AG04449 (cell line): Measurements from ENCODE around the gene CAMTA1.
A peak's percentile ranks its signal among the peaks of the same experiment; 100 is the strongest.

ENCODE experiments used
- CTCF ChIA-PET: fragments of 350-600 bp; formaldehyde crosslinking; extraction: SDS; loops from one replicate; lab custom pipeline; 2021; ENCODE audit warnings: antibody characterized with exemption; lab: Yijun Ruan, JAX
- POLR2A ChIA-PET: fragments of 400-600, 350-600 bp; formaldehyde crosslinking; extraction: SDS; loops from one replicate; lab custom pipeline; 2020; ENCODE audit warnings: antibody characterized with exemption, inconsistent platforms; lab: Yijun Ruan, JAX
- DNase-seq: peaks from one replicate; pipeline ENCODE4 v3.0.0-alpha.2; 2010; ENCODE audit warnings: low read depth, low spot score
- H3K4me3 ChIP-seq: 2 replicates; pipeline ENCODE4 v1.5.1; 2011; ENCODE audit warnings: low read depth, mild to moderate bottlenecking, control low read depth, low read length
- CTCF ChIP-seq: IDR thresholded peaks from one replicate; pipeline ENCODE4 v1.5.1; 2011; ENCODE audit warnings: mild to moderate bottlenecking, moderate library complexity, low read length, control low read depth, inconsistent platforms; ENCODE audit not compliant: insufficient read depth; ENCODE audit errors: missing control alignments

CAMTA1 gene

GRCh38 chr1:7535016-7535415 lies 749.8 kb downstream of the CAMTA1 start:
- ChIA-PET CTCF (no interaction called here), POLR2A (no interaction called here)
- no peak for DNase-seq
- TF ChIP-seq CTCF, result no peak
- H3K4me3 ChIP-seq, result no peak overlapping the region

- ChIA-PET POLR2A (no interaction called here), CTCF (no interaction called here)
- no peak for DNase-seq
- TF ChIP-seq CTCF, result no peak
- H3K4me3 ChIP-seq, result no peak overlapping the region
These were observed 751.0 kb downstream of the CAMTA1 start for GRCh38 chr1:7535934-7536878.

- POLR2A ChIA-PET, result no interaction called here
- CTCF ChIA-PET, result interaction anchor here (1.1 to 1.7 kb wide), 3 partner anchors 8 to 329 kb away, joined by 3 to 11 read pairs (median 3); no protein-coding TSS in a partner anchor
- no peak for TF ChIP-seq CTCF
- no peak for DNase-seq
- H3K4me3 ChIP-seq, result no peak overlapping the region
These were observed 751.8 kb downstream of the CAMTA1 start for GRCh38 chr1:7536891-7537591.

- TF ChIP-seq CTCF, result no peak
- no peak overlapping the region for H3K4me3 ChIP-seq
- ChIA-PET CTCF (interaction anchor here (1.1 to 1.7 kb wide), 3 partner anchors 9 to 330 kb away, joined by 3 to 11 read pairs (median 3); no protein-coding TSS in a partner anchor), POLR2A (no interaction called here)
- DNase-seq, result no peak
These were observed 752.8 kb downstream of the CAMTA1 start for GRCh38 chr1:7538033-7538432.

- no peak overlapping the region for H3K4me3 ChIP-seq
- CTCF ChIA-PET, result interaction anchor here (1.7 kb wide), 1 partner anchor 10 kb away, joined by 11 read pairs; no protein-coding TSS in a partner anchor
- POLR2A ChIA-PET, result no interaction called here
- DNase-seq, result no peak
- peak; percentile 11 for TF ChIP-seq CTCF
These were observed 753.9 kb downstream of the CAMTA1 start for GRCh38 chr1:7538849-7539768.
